CD4-positive, alpha-beta T cell treated with Interleukin-17A for 1 hour (primary cell): Measurements from ENCODE around the gene THSD4.

Experiments used
- DNase-seq: peaks from one replicate; pipeline ENCODE4 v3.0.0-alpha.2; 2020

The THSD4 gene

DNA sequence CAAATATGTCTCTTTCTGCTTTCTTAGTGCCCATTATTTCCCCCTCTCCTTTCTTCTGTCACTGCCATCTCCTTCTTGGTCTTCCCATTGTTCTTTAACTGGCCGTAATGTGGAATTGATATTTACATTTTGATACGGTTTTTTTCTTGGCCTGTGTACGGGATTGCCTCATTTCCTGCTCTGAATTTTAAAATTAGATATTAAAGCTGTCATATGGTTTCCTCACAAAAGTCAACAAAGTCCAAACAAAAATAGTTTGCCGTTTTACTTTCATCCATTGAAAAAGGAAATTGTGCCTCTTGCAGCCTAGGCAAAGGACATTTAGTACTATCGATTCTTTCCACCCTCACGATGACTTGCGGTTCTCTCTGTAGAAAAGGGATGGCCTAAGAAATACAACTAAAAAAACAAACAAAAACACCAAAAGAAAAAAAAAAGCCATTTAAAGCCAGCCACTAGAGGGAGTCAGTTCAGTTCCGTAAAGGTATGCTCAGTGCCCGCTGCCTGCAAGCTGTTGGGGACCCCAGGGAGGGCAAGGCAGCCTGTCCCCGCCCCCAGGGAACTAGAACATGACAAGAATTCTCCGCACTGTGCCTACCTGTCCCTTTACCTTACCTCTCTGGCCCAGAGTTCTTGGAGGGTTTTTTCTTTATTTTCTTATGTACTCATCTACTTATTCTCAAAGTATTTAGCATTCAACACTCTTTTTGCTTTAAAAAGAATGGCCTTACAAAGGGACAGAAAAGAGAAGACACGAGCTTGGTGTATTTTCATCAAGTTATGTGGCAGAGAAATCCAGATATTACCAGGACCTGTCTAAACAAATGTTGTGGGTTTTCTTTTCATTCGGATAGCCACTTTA lies 665.1 kb downstream of the THSD4 start:
- peak; percentile 28 for DNase-seq

DNA sequence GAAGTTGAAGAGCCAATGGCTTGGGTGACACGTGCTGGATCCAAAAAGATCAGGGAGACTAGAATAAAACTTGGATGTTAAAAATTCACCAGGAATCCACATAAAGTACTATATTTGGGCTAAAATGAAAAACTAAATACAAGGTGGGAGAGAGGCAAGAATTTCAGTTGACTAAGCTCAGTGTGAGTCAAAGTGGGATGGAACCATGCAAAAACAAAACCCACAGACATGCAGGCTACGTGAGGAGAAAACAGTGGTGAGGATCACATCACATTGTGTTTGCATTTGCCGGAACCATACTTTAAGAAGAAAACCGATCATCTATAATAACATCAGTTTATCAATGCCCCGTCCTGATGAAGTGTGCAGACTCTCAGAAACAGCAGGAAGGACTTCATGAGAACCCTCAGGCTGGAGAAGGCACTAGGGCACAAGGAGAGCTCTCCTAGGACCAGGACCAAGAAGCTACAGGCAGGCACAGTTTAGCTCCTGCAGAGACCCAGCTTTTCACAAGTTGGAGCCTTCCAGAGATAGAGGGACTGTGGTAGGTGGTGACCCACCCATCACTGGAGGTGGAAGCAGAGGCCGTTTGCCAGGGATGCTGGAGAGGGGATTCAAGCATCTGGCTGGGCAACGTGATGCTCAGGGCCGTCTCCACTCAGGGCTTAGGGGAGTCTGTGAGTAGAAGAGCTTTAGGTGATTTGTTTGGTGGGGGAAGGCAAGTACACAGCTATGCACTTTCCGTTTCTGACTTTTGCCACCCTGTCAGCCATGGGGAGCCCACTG lies 666.1 kb downstream of the THSD4 start:
- no peak for DNase-seq

DNA sequence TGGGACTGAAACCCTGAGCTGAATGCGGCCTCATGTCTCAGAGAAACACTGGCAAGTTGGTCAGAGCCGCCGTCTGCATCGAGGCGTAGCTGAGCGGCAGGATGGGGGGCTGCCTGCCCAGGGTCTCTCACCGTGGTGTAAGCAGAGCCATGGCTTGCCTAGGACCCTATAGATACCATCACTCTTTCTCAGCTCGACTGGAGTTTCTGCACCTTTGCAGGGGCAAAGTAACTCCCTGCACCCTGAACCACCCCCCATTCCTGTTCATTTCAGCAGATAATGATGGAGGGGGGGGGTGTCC lies 666.6 kb downstream of the THSD4 start:
- DNase-seq, result no peak

DNA sequence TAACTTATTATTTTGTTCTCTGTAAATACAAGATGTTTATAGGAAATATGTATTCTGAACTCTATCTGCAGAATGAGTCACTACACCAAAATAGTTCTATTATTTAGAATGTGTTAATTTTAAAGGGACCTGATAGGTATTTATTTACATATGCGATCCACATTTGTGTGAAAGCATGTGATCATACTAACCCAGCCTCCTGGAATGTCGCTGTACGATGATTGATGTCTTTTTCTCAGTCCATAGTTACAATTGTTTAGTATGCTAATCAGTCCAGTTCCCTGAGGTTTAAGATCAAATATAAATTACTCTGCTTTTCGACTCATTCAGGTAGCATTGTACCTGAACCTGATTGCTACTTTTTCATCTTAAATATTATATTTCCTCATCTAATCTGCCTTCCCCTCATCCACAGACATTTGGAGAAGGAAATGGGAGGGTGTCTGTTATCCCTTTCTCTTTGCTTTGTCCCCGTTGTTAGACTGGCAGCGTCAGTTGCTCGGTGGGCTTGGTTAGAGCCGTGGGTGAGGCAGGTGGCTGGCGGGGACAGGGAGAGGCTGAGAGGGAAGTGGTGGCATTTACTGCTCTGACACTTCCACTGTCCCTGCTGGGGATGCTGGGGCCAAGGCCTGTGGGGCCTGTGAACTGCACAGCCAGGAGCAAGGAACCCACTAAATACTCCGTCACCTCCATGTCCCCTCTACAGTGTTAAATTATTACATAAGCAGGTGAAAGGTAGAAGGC lies 667.3 kb downstream of the THSD4 start:
- DNase-seq, result no peak

DNA sequence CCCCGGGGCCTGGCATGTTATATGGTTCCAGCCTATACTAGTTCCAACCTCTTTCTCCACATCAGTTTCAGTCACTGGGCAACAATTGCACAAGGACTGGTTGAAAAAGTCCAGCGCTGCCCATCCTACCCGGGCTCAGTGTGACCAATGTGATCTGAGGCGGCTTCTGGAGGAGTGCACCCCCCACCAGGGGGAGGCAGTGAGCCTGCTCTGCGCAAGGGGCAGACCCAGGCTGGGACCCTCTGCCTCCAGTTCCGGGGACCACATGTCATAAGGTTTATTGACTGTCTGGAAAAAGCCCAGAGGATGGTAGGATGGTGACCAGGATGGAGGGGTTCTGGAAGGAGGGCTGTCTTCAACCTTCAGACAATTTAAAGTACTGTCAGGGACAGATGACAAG lies 669.4 kb downstream of the THSD4 start:
- DNase-seq, result no peak

DNA sequence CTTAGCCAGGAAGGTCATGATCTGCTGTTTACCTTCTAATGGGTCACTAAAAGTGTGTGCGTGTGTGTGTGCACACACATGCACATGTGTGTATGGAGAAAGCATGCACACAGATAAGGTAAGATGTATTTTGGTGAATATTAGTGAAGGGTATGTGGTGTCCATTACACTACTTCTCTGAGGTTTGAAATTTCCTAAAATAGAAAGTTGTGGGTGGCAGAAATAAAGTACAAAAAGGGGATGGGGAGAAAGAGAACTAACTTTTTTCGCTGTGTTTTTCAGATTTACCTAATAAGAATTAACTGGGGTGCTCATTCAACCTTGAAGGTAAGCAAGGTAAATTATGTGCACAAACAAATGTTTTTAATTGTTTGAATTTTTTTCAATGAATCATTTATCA lies 670.7 kb downstream of the THSD4 start:
- DNase-seq, result no peak

DNA sequence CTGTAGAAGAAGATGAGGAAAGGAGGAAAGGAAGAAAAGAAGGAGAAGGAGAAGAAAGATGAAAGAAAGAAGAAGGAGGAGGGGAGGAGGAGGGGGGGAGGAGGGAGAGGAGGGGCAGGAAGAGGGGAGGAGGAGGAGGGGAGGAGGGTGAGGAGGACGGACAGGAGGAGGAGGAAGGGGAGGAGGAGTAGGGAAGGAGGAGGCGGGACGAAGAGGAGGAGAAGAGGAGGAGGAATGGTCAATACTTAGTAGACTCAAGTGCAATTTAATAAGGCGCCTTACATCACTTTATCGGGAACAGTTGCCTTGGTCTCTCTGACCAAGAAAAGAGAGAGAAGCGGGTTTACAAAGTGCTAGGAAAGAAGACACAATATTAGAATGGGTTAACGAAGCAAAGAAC lies 671.4 kb downstream of the THSD4 start:
- DNase-seq, result no peak

DNA sequence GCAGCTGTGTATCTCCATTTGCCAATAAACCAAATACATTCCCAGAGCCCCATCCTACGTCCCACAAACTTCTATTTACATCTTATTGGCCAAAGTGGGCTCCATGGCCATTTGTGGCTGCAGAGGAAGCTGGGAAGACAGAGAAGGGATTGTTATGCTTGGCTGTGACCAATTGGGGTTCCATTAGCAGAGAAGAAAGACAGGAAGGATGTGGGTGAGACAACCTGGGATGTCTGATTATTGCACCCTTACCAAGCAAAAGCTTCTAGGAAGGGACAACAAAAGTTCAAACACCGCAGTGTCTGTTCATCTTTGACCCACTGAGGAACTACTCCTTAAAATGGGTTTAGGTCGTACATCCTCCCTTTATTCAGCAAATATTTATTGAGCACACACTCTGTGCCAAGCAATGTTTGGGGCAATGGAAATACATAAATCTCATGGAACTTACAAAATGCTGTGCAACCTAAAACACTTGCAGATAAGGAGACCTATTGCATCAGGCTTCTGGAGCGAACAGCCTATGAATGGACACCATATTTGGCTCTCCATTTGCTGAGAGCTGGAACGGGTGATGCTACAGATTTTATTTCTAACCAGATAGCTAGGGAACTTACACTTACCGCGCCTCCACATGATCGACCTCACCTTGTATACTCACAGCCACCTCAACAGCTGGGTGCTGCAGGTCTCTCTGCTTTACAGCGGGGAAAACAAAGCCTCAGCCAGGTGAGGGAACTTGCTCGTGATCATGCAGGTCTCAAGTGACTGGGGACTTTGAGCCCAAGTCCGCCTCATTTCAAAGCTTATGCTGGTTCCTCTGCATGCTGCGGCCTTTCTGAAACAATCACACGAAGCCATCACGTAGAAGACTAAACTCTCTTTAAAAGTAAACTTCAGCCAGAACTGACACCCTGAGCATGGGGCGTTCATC lies 673.6 kb downstream of the THSD4 start:
- no peak for DNase-seq

DNA sequence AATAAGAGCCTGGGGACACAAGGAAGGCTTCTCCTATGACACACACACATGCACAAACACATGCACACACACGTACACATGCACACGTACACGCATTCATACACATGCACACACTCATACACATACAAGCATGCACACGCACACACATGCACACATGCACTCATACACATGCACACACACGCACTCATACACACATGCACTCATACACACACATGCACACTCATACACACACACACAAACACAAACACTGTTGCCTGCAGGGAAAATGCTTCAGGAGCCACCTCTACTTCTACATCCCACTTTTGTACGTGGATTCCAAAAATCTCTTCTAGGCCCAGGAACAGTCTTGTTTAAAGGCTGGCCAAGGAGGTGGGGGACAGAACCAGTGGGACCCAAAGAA lies 674.3 kb downstream of the THSD4 start:
- DNase-seq, result no peak

DNA sequence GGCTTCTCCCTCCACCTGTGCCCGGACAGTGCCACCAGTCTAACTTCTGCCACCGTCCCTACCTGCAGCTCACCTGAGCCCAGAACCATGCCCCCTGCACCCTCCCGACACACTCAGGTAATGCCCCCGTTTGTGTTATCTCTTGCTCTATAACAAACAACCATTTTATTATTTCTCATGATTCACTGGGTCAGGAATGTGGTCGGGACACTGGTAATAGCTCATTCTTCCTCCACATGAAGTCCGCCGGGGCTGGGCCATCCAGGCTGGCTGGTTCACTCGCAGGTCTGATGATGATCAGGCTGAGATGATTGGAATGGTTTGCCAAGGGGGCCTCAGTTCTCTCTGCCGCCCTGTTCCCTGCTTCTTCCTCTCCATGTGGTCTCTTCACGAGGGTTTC lies 674.8 kb downstream of the THSD4 start:
- no peak for DNase-seq

DNA sequence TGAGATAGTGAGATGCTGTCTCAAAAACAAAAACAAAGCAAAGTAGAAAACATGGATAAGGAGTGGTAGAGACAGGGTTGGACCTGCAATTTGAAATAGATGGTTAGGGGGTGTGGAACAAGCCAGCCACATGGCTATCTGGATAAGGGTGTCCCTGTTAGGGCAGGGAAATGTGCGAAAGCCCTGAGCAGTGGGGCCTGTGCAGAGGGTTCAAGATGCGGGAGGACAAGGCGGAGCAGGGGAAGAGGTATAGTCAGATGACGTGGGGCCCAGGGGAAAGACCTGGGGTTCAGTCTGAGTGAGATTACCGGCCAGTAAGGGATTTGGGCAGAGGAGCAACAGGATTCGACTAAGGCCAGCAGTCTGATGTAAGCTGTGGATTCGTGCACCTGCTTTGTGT lies 676.7 kb downstream of the THSD4 start:
- no peak for DNase-seq

DNA sequence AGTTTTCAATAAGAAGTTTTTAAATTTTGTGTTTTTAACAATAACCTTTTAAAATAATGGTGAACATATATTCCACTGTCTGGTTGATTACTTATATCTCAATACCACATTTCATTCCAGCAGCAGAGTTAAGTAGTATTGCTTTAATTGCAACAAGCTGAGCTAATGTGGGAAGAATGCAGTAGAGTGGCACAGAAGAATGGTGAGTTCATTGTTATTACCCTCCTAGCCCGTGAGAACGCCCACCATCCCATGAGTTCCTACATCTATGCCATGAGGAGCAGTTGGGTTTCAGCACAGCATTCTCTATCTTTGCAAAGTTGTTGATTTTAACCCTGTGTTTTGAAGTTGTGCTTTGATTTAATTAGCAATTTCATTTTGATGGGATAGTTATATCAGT lies 677.2 kb downstream of the THSD4 start:
- no peak for DNase-seq

DNA sequence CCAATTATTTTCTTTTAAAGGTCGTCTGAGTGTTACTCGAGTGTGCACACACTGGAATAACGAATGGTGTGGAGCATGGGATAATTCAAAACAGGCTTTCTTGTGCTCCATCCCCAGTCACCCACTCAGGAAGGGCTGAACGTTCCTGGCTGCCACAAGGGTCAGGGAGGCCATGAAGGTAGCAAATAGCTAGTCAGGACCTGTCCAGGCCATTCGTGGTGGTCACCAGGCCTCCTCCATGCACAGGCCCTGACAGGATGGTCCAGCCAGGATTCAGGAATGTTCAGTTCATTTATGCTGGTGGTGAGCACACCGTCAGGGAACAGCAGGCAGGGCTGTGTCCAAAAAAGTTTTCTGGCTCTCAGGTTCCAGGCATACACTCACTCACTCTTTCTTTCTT lies 683.4 kb downstream of the THSD4 start:
- DNase-seq, result no peak

DNA sequence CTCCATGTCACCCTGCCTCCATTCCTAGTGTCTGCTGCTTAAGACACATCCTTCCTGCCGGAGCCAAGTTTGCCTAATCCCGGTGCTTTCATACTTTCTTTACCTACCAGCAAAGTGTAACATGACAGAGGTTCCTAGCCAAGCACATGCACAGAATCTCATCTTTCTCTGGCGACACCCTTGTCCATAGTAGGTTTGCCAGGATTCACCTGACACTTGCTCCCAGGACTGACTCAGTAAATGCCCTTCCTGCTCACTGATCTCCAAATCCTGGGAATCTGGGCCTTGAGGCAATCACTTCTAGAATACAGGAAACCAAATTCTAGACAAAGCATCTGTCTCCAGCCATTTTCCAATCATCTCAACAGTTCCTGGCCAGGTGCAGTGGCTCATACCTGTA lies 684.9 kb downstream of the THSD4 start:
- no peak for DNase-seq

DNA sequence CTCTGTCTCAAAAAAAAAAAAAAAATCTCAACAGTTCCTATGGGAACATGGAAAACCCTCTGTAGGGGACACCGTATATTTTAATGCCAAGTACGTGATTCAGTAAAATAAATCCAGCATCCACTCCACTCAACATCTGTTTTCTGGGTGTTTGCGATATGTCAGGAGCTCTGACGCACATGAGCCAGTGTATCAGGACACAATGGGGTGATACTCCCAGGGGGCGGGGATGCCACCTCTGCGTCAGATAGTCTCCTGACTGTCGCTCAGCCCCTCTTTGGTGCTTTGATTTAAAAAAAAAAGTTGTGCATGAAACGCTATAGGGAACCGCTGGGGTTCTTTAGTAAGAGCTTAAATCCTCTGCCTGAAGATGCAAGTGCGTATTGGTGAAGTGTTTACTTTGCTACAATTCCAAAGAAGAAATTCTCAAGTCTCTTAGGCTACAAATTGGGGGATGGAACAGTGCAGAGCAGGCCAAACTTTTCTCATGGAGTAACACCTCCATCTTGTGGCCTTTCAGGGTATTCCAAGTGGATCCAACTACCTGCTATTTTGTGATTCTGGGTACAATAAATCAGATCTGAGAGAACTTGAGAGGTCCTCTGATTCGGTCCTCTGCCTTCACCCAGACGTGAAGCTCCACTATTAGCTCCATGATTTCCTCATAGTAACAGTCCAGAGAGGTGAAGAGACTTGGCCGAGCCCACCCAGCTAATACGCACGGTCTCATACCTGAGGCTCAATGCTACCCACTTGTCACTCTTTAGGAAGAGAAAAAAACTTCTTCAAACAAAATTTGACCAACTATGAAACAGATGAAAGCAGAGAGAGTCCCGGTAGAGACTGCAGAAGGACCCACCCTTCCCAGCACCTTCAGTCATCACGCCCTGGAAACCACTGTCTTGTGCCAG lies 685.8 kb downstream of the THSD4 start:
- peak; percentile 10 for DNase-seq

DNA sequence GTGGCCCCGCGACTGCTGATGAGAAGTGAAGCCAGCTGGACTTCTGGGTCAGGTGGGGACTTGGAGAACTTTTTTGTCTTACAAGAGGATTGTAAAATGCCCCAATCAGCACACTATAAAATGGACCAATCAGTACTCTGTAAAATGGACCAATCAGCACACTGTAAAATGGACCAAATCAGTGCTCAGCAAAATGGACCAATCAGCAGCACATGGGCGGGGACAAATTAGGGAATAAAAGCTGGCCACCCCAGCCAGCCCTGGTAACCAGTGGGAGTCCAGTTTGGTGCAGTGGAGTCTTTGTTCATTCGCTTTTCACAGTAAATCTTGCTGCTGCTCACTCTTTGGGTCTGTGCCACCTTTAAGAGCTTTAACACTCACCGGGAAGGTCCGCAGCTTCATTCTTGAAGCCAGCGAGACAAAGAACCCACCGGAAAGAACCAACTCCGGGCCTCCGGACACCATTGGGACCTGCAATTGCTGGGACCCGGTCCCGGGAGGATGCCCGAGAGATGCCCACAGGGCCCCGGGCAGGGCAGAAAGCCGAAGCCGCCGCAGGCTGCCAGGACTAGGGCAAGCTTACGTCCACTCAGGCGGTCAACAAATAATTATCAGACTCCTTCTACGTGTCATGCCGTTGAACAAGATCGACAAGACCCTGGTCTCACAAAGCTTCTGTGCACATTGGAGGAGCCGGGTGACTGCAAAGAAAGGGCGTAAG lies 686.8 kb downstream of the THSD4 start:
- no peak for DNase-seq

DNA sequence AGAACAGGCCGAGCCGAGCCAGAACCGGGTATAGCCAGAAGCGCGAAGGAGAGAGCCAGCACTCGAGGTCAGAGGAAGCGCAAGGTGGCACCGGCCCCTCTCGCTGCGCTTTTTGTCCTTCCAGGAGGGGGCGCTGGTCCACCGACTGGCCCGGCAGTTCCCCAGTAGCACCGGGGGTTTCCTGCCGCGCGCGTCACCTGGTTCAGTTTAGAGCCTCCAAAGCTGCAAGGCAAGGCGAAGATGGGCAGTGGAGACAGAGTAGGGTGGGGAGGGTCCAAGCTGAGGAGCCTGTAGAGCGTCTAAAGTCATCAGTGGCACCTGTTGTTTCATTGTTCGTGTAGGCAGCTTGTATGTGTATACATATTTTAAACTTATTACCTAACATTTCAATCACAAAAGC lies 687.5 kb downstream of the THSD4 start:
- DNase-seq, result no peak

DNA sequence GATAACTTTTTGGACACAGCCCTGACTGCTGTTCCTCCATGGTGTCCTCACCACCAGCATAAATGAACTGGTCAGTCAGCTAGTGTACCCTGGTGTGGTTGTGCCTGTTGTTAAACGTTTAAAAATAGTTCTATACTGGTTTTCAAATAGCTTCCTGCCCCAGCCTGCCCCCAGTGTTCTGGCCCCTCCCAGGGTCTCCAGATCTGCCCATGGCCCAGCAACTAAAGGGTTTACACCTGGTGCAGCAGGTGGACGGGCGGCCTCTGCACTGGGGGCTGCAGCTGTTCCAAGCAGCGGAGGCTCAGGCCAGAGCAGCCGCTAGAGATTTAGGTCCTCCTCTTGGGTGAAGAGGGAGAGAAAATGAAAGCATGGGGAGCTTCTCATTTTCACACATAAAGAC lies 689.0 kb downstream of the THSD4 start:
- DNase-seq, result no peak

DNA sequence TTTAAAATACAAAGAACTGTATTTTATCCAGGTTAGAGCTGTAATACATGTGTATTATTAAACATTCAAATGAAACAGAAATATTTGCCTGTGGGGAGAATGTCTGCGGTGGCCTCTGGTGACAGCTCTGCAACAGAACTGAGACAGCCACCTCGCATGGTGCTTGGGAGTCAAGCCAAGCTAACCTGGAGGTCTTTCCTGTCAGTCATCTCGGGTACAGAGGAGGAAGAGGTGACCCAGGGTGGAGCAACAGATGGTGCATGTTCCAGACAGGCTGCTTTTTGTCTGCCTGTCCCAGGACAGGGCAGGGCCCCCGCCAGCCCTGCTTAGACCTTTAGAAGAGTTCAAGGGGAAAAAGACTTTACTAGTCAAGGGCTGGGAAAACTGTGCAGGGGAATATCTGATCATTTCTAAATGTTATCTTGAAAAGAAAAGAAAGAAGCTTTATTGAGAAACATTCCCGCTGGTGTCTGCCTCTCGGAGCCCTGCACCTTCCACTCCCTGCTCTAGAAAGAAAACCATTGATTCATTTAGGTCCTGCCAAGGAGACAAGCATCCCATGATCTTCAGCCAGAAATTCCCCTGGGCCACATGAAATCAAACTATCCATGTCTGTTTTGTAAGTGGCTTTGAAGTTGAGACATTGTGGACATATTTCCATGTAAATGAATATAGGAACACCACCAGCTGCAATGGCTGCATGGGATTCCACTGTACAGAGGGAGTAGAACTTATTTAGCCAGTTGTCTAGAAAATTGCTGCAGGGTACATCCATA lies 689.6 kb downstream of the THSD4 start:
- no peak for DNase-seq

DNA sequence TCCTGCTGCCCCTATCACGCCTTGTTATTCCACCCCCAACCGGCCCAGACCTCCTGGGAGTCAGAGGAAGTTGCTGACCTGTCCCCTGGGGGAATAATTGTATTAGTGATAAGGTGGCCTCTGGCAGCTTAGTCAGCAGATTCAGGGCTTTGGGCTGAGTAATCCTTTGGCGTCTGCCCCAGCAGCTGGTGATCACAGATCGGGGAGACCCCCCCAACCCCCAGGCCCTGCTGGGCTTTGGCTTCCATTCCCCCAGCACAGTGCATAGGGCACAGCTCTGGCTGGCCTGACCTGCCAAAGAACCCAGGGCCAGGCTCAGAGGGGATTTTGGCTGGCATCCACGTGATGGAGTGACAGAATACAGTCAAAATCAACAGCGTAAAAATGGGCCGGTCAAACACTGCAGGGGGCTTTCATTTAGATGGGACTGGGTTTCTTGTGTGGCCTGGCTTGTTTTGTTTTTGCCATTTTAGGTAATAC lies 691.2 kb downstream of the THSD4 start:
- no peak for DNase-seq
